ENCODE results near the gene RABGAP1L.
"Not testable (repeated sequence)": the region's sequence is repeated elsewhere in the genome, so short reads cannot be mapped to it uniquely, and the experiment has no call there.

Gene RABGAP1L

DNA sequence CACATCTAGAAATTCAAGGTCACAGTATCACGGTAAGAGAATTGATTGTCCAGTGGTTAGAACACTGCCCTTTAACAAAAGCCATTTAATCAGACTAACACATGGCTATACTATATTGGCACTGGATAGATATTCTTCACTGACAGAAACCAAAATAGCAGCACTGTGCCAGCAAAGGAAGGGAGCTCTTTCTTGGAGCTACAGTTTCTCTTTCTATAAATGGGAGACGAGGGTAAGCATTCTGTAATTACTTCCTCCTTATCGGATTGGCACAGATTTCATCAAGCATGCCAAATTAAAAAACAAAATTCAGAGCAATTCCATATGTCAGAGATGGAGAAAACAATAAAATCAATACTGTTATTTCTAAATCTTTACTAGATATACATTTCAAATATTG, 724.7 kb downstream of the RABGAP1L start:
- Histone ChIP-seq H3K27ac (ENCODE audit: low read length) (no peak overlapping the region), H3K4me1 (ENCODE audit: insufficient read depth, low read length) (no peaks in the 10 kb centered on the region; the same call in 1 of the 2 replicates), H3K27me3 (ENCODE audit: insufficient read depth, low read length) (no peaks in the 10 kb centered on the region), H3K9me3 (ENCODE audit: insufficient read depth, low read depth, low read length) (no peaks in the 10 kb centered on the region), H3K9ac (ENCODE audit: low read depth, low read length) (no peak overlapping the region), H3K4me3 (ENCODE audit: low read length) (no peak overlapping the region), H3K36me3 (ENCODE audit: insufficient read depth, low read depth, low read length) (peaks cover 92% of the 10 kb centered on the region)

DNA sequence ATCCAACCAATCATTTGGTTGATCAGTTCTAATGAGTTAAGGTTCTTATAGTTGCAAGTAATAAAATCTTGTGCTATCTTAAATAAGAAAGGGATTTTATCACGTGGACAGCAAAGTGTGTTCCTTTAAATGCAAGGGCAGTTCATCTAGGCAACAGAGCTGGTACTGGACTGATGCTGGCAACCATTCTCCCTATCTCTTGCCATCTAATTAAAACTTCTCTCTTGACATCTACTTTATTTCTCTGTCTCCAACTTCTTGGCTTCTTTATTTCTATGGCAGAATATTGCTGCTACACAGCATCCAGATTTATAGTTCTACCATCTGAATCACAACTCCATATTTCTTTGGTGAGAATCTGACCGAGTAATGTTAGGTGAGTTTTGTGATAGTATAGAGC, 725.2 kb downstream of the RABGAP1L start:
- Histone ChIP-seq H3K9me3 (ENCODE audit: insufficient read depth, low read depth, low read length) (no peaks in the 10 kb centered on the region), H3K9ac (ENCODE audit: low read depth, low read length) (no peak overlapping the region), H3K36me3 (ENCODE audit: insufficient read depth, low read depth, low read length) (peaks cover 92% of the 10 kb centered on the region), H3K4me1 (ENCODE audit: insufficient read depth, low read length) (no peaks in the 10 kb centered on the region; the same call in 1 of the 2 replicates), H3K27ac (ENCODE audit: low read length) (no peak overlapping the region), H3K4me3 (ENCODE audit: low read length) (no peak overlapping the region), H3K27me3 (ENCODE audit: insufficient read depth, low read length) (no peaks in the 10 kb centered on the region)

DNA sequence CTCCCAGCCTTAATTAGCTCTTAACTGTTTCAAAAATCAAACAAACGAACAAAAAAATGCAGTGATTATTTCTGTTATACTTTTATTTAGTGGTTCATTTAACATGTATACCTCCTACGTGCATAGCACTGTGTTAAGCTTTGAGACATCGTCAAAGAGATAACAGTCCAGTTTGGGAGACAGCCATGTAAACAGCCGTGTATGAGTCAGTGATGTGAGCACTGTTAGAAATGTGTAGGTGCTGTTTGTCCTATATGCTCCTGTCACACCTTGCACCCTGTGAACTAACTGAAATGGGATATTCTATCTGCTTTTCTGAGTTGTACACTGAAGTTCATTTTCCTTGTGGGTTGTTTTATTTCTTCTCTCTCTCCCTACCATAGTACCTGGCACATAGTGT, 730.7 kb downstream of the RABGAP1L start:
- Histone ChIP-seq H3K27me3 (ENCODE audit: insufficient read depth, low read length) (no peaks in the 10 kb centered on the region), H3K4me3 (ENCODE audit: low read length) (no peak overlapping the region), H3K27ac (ENCODE audit: low read length) (no peak overlapping the region), H3K36me3 (ENCODE audit: insufficient read depth, low read depth, low read length) (peaks cover 93% of the 10 kb centered on the region), H3K9ac (ENCODE audit: low read depth, low read length) (no peak overlapping the region), H3K4me1 (ENCODE audit: insufficient read depth, low read length) (no peaks in the 10 kb centered on the region), H3K9me3 (ENCODE audit: insufficient read depth, low read depth, low read length) (no peaks in the 10 kb centered on the region)

DNA sequence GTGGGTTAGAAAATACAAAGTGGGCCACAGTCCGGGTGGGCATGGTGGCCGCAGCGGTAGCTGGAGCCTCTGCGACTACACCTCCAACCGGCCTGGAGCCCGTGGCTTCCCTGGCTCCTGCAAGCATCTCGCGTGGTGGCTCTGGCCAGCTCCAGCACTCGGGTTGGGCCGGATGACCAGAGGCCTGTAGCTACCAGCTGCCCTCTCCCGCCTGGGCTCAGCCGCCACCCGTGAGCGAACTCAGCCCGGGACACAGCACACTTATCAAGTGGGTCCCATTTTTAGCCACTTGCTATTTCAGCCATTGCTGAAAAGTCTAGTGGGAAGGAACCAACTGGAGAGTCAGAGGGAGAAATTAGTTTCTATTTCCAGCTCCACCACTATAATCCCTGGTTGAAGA, 732.7 kb downstream of the RABGAP1L start:
- no peaks in the 10 kb centered on the region for H3K4me1 ChIP-seq (ENCODE audit: insufficient read depth, low read length)
- no peaks in the 10 kb centered on the region for H3K9me3 ChIP-seq (ENCODE audit: insufficient read depth, low read depth, low read length)
- H3K4me3 ChIP-seq (ENCODE audit: low read length), result no peak overlapping the region
- H3K36me3 ChIP-seq (ENCODE audit: insufficient read depth, low read depth, low read length), result peaks cover 78% of the 10 kb centered on the region
- no peak overlapping the region for H3K27ac ChIP-seq (ENCODE audit: low read length)
- H3K9ac ChIP-seq (ENCODE audit: low read depth, low read length), result no peak overlapping the region
- no peaks in the 10 kb centered on the region for H3K27me3 ChIP-seq (ENCODE audit: insufficient read depth, low read length)

DNA sequence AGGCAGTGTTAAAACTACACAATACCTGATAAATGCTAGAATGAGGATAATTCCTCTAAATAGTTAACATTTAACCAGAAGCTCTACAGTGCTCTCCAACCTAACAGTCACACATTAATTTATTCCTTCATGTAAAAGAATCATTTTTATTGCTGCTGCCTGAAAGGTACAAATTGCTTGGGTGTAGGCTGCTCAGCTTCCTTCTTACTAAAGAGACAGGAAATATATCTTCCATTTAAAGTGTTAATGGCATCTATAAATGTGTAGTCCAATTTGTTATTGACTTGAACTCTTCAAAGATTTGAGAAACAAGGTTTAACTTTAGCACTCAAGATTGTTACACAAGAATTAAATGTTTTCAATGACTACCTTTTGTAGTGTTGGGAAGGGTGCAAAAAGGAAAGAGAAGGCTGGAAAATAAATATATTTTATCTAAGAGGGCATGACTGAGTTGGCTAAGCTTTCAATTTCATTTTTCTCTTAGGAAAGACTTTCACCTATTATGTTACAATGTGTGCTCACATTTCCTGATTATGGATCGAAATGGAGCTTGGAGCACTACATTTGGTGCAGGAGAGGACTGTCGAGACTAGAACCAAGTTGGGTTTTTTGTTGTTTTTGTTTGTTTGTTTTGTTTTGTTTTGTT, 734.9 kb downstream of the RABGAP1L start:
- Histone ChIP-seq H3K4me1 (ENCODE audit: insufficient read depth, low read length) (no peaks in the 10 kb centered on the region), H3K27me3 (ENCODE audit: insufficient read depth, low read length) (no peaks in the 10 kb centered on the region), H3K36me3 (ENCODE audit: insufficient read depth, low read depth, low read length) (peaks cover 80% of the 10 kb centered on the region), H3K9me3 (ENCODE audit: insufficient read depth, low read depth, low read length) (no peaks in the 10 kb centered on the region), H3K4me3 (ENCODE audit: low read length) (no peak overlapping the region), H3K9ac (ENCODE audit: low read depth, low read length) (no peak overlapping the region), H3K27ac (ENCODE audit: low read length) (no peak overlapping the region)

DNA sequence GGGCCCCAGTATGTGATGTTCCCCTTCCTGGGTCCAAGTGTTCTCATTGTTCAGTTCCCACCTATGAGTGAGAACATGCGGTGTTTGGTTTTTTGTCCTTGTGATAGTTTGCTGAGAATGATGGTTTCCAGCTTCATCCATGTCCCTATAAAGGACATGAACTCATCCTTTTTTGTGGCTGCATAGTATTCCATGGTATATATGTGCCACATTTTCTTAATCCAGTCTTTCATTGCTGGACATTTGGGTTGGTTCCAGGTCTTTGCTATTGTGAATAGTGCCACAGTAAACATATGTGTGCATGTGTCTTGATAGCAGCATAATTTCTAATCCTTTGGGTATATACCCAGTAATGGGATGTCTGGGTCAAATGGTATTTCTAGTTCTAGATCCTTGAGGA, 736.3 kb downstream of the RABGAP1L start:
- H3K9ac ChIP-seq (ENCODE audit: low read depth, low read length), result not testable (repeated sequence)
- peaks cover 79% of the 10 kb centered on the region for H3K36me3 ChIP-seq (ENCODE audit: insufficient read depth, low read depth, low read length)

DNA sequence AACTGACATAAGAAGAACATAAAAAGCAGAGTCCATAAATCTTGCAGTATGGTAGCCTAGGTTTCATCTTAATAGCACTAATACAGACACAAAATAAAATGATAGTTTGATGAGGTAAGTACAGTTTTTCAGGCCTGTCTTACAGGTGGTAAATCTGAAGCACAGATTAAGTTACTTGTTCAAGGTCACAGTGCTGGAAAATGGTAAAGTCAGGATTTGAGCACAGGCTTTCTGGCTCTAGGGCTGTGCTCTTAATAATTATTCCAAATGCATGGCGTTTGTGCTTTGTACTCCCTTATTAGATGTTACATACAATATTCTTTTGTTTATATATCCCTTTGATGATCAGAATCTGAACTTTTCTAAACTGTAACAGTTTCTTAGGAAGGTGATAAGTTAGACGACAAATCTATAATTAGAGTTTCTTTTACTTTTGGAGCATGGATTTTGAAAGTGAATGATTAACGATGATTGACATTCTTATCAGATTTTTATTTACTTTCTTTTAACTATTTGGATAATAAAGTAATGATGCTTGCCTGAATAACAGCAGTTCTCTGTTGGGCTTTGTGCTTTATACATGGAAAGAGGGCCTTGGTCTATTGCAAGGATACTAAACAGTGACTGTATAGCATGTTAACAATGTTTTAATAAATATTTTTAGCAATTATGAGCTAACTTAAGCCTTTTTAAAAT, 738.9 kb downstream of the RABGAP1L start:
- no peaks in the 10 kb centered on the region for H3K27me3 ChIP-seq (ENCODE audit: insufficient read depth, low read length)
- peaks cover 77% of the 10 kb centered on the region for H3K36me3 ChIP-seq (ENCODE audit: insufficient read depth, low read depth, low read length)
- no peaks in the 10 kb centered on the region for H3K9me3 ChIP-seq (ENCODE audit: insufficient read depth, low read depth, low read length)
- H3K27ac ChIP-seq (ENCODE audit: low read length), result no peak overlapping the region
- H3K4me1 ChIP-seq (ENCODE audit: insufficient read depth, low read length), result peaks cover 15% of the 10 kb centered on the region; the same call in 1 of the 2 replicates
- H3K9ac ChIP-seq (ENCODE audit: low read depth, low read length), result no peak overlapping the region
- no peak overlapping the region for H3K4me3 ChIP-seq (ENCODE audit: low read length)

More for the DNA sequence above, 736.3 kb downstream of the RABGAP1L start:
- not testable (repeated sequence) for H3K4me3 ChIP-seq (ENCODE audit: low read length); H3K4me1 ChIP-seq (ENCODE audit: insufficient read depth, low read length); H3K27me3 ChIP-seq (ENCODE audit: insufficient read depth, low read length); H3K9me3 ChIP-seq (ENCODE audit: insufficient read depth, low read depth, low read length); H3K27ac ChIP-seq (ENCODE audit: low read length)

DNA sequence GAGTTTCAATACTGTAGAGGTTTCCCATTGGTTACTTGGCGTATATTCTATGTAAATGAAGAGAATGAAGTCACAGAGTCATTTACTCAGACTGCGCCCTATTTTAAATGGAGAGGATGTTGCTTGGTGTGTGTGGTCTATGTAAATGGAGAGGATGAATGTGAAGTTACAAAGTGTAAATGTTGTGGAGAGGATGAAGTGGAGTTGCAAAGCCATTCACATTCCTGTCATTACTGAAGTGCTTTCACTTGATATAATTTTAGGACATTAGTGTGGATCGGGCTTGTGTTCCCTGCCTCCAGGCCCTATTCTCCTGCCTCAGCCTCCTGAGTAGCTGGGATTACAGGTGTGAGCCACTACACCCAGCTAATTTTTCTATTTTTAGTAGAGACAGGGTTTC, 741.0 kb downstream of the RABGAP1L start:
- peaks cover 76% of the 10 kb centered on the region for H3K36me3 ChIP-seq (ENCODE audit: insufficient read depth, low read depth, low read length)
- H3K4me1 ChIP-seq (ENCODE audit: insufficient read depth, low read length), result peaks cover 16% of the 10 kb centered on the region; the same call in 1 of the 2 replicates
- no peaks in the 10 kb centered on the region for H3K27me3 ChIP-seq (ENCODE audit: insufficient read depth, low read length)
- H3K4me3 ChIP-seq (ENCODE audit: low read length), result no peak overlapping the region
- no peaks in the 10 kb centered on the region for H3K9me3 ChIP-seq (ENCODE audit: insufficient read depth, low read depth, low read length)
- H3K9ac ChIP-seq (ENCODE audit: low read depth, low read length), result no peak overlapping the region
- H3K27ac ChIP-seq (ENCODE audit: low read length), result no peak overlapping the region

DNA sequence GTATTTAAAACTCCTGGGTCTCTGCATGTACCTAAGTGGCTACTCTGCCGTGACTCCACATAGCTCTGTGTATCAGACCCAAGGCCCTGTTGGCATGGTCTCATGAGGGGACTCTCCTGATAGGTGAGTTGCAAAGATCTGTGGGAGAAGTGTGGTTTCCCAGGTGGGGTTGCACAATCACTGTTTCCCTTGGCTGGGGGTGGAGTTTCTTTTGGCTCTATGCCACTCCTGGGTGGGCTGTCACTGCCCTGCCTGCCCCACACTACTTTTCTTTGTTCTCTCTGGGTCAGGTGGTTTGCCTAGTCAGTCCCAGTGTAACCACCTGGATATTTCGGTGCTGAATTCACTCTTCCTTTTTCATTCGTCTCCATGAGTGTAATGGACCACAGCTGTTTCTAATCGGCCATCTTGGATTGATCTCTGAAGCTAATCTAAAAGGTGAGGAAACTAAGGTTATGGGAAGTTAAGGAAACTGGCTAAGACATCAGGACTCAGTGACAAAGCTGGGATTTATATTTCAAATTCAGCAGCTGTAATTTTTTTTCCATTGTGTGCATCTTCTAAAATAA, 743.3 kb downstream of the RABGAP1L start:
- peaks cover 16% of the 10 kb centered on the region; the same call in 1 of the 2 replicates for H3K4me1 ChIP-seq (ENCODE audit: insufficient read depth, low read length)
- peaks cover 88% of the 10 kb centered on the region for H3K36me3 ChIP-seq (ENCODE audit: insufficient read depth, low read depth, low read length)
- no peak overlapping the region for H3K9ac ChIP-seq (ENCODE audit: low read depth, low read length)
- no peaks in the 10 kb centered on the region for H3K27me3 ChIP-seq (ENCODE audit: insufficient read depth, low read length)
- H3K4me3 ChIP-seq (ENCODE audit: low read length), result no peak overlapping the region
- peak overlapping the region; percentile 19 for H3K27ac ChIP-seq (ENCODE audit: low read length)
- H3K9me3 ChIP-seq (ENCODE audit: insufficient read depth, low read depth, low read length), result no peaks in the 10 kb centered on the region

DNA sequence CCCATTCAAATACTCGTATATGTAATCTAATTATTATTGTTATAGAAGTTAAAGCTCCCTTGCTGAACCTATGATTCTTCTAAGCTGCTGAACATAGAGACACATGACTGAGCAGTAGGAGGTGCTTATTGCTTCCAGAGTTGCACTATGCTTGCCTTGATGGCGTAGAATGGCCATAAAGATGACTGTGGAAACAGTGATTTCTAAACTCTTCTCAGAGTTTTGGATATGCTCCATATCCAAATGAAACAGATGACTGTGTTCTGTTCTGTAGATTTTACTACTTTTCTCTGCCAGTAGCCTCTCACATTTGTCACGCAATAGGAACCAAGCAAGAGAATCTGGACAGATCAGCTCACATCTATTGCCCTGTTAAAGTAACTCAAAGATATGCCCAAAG, 752.3 kb downstream of the RABGAP1L start:
- Histone ChIP-seq H3K27me3 (ENCODE audit: insufficient read depth, low read length) (no peaks in the 10 kb centered on the region), H3K9ac (ENCODE audit: low read depth, low read length) (no peak overlapping the region), H3K36me3 (ENCODE audit: insufficient read depth, low read depth, low read length) (peaks cover 56% of the 10 kb centered on the region), H3K27ac (ENCODE audit: low read length) (no peak overlapping the region), H3K4me1 (ENCODE audit: insufficient read depth, low read length) (no peaks in the 10 kb centered on the region), H3K9me3 (ENCODE audit: insufficient read depth, low read depth, low read length) (no peaks in the 10 kb centered on the region), H3K4me3 (ENCODE audit: low read length) (no peak overlapping the region)

DNA sequence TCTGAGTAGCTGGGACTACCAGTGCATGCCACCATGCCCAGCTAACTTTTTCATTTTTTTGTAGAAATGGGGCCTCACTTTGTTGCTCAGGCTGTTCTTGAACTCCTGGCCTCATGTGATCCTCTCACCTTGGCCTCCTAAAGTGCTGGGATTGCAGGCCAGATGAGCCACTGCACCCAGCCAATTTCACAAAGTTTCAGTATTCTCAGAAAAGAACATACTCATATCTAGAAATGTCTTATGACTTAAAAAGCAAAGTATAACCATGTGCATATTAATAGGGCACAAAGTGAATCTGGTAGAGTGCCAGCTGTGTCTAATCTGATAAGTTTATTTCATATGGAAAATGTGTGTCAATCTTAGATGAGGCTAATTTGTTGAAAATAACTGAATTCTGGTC, 752.9 kb downstream of the RABGAP1L start:
- Histone ChIP-seq H3K4me1 (ENCODE audit: insufficient read depth, low read length) (no peaks in the 10 kb centered on the region), H3K27me3 (ENCODE audit: insufficient read depth, low read length) (no peaks in the 10 kb centered on the region), H3K36me3 (ENCODE audit: insufficient read depth, low read depth, low read length) (peaks cover 55% of the 10 kb centered on the region), H3K4me3 (ENCODE audit: low read length) (no peak overlapping the region), H3K9ac (ENCODE audit: low read depth, low read length) (no peak overlapping the region), H3K27ac (ENCODE audit: low read length) (no peak overlapping the region), H3K9me3 (ENCODE audit: insufficient read depth, low read depth, low read length) (no peaks in the 10 kb centered on the region)

Data from iPS-20b (cell line).